Stimulated activated CD8-positive, alpha-beta memory T cell treated with anti-CD3 and anti-CD28 coated beads, Interleukin-7, amount 100 ng/mL, for 1 hour (primary cell): ENCODE results near the gene ABCA9.
"Not testable (repeated sequence)": the region's sequence is repeated elsewhere in the genome, so short reads cannot be mapped to it uniquely, and the experiment has no call there.

Experiments used
- DNase-seq, 2 donors: peaks; one replicate each; pipeline ENCODE4 v3.0.0-alpha.2; 2020; ENCODE audit warnings: low read depth in 2 of 2

The ABCA9 gene

DNA sequence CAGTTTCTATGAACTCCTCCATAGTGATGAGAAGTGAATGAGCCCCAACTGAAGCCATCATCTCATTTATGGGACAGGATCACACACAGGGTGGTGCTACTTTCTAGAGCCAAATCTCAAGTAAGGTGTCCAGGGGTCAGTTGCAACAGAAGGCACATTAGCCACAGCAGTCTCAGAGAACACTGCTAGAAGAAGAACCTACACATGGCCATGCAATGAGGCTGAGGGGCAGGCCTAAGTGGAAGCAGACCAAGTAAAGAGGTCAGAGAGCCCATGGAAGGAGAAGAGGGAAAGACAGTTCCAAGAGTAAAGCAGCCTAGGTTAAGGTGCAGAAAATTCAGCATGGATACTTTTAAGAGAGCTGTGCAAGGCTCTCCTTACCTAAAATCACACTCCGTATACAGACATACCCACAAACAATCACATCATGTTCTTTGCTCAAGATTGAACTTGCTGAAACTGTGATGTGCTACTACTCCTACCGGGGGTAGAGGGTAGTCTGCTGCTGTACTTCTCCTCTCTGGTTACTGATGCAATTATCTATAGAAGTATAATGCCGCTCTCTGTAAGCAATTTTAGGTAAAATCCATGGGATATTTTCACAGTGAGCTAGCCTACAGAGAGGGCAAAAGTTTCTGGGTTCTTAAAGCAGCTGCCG lies 107.3 kb downstream of the ABCA9 start:
- DNase-seq: no peak

- no peak for DNase-seq
These were observed 110.0 kb downstream of the ABCA9 start for GRCh38 chr17:68950725-68951124.

DNA sequence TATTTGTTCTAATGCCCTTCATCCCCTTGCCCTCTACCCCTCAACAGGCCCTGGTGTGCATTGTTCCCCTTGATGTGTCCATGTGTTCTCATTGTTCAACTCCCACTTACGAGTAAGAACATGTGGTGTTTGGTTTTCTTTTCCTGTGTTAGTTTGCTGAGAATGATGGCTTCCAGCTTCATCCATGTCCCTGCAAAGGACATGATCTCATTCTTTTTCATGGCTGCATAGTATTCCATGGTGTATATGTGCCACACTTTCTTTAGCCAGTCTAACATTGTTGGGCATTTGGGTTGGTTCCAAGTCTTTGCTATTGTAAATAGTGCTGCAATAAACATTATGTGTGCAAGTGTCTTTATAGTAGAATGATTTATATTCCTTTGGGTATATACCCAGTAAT lies 112.9 kb downstream of the ABCA9 start:
- not testable (repeated sequence) for DNase-seq

DNA sequence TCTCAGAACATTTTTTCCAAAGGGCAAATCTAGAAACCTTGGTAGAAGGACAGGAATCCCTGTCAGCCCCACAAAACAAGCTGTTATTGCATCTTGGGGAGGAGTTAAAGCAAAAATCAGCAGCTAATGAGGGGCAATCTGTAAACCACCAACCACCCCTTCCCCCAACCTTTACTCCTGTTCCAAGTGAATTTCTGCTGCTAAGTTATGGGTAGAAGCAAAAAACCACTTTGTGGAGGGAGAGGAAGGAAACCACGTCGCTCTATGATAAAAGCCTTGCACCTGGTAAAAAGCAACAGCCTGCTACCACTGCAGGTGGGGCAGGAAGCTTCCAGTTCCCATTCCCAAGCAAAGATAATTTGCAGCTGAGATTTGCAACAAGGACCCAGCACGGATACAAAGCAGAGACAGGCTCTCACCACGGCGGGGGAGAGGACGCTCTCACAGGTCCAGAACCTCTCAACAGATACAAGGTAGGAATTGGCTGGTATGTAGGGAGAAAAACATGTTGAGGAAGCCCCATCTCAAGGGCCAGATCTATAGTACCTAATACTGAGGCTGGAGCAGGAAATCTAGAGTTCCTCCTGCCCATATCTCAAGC lies 116.2 kb downstream of the ABCA9 start:
- no peak for DNase-seq

DNA sequence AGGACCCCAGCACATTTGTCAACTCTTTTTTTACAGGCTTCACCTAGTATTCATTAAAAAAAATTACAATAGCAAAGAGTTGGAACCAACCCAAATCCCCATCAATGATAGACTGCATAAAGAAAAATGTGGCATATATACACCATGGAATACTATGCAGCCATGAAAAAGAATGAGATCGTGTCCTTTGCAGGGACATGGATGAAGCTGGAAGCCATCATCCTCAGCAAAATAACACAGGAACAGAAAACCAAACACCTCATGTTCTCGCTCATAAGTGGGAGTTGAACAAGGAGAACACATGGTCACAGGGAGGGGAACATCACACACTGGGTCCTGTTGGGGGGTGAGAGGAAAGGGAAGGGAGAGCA lies 116.9 kb downstream of the ABCA9 start:
- DNase-seq: not testable (repeated sequence)

DNA sequence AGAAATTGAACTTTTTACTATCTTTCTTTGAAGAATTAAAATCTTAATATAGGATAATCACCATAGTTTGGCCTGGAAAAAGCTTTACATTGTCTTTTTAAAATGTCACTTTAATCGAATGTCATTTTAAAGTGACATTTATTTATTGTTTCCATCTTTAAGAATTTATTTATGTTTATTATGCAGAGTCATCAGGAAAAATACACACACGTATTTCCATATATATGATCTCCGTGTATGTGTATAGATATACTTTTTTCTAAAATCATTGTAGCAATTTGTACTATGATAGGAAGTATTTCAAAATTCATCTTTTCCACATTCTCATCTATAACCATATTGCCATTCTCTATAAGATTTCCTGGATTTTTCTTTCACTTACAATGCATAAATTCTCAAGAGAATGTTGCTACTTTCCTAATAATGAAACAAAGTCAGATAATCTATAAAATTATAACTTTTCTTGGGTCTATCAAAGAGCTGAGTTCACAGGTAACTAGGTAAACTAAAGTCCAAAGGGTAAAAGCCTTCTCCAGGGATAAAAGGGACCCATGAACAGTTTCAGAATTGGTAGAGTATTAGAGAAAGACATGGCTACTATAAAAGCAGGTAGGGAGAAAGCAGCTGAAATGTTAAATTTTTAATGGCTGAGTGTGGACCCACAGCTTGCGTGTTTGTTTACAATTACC lies 117.5 kb downstream of the ABCA9 start:
- DNase-seq: no peak

- DNase-seq: no peak
These were observed 118.3 kb downstream of the ABCA9 start for GRCh38 chr17:68942389-68942788.

- DNase-seq: no peak
These were observed 119.0 kb downstream of the ABCA9 start for GRCh38 chr17:68941761-68942160.

- DNase-seq: no peak
These were observed 121.5 kb downstream of the ABCA9 start for GRCh38 chr17:68939195-68939594.

GRCh38 chr17:68937890-68938514 lies 122.7 kb downstream of the ABCA9 start:
- DNase-seq: no peak

DNA sequence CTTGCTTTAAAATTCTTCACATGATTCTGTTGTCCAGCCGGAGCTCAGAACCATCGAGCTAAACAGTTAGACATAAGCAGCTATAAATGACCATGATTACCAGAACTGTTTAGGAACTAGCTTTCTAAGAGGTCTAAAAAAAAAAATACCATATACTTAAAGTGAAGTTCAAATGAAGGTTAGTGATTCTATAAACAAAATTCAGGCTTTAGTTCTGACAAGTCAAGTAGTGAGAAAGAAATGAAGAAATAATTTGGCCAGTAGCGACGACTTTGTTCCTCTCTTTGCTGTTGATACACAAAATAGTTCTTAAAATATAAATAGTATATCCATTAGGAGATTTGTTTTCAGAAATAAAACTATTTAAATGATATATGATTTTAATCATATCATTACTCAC lies 133.2 kb downstream of the ABCA9 start:
- no peak for DNase-seq

DNA sequence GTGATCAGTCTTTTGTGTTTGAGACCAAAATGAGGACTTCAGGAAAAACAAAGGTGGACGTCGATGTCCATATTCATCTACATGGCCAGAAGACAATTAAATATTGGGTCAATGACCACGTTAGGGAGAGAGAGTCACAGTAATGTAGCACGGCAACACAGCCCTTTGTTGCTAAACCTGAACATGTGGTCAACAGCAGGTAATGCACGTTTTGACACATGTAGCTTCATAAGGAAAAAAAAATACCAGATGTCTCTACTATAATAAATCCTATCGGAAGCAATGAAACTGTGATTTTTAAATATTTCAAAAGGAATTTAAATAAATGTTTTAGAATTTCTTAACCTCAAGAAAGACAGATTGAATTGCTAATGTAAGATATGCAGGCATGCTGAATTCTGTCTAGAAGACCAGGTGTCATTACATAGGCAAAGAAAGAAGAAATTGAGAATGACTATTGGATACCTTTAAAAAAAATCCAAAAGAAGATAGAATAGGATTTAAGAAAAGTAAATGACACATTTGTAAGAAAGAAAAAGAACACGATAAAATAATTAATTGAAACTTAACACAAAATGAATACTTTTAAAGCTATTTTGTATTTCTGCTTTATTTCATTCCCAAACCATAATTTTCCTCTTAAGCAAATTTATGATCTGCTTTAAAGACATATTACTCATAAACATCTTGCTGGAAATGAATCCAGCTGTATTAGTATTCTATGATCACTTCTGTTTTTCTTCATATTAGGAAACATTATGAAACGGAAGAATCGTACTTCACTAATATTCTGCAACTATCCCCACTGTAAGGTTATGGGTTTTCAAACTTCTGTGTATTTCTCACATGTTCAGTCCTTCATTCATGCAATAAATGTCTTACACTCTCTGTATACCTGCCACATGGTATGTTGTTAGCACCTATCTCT lies 135.7 kb downstream of the ABCA9 start:
- DNase-seq: no peak
